ENCODE results near the gene FAM89A.
"Not testable (repeated sequence)": the region's sequence is repeated elsewhere in the genome, so short reads cannot be mapped to it uniquely, and the experiment has no call there.

FAM89A gene

GRCh38 chr1:231053493-231054162, 13.6 kb upstream of the FAM89A start:
- no peak for DNase-seq

GRCh38 chr1:231052777-231053176, 12.7 kb upstream of the FAM89A start:
- DNase-seq = no peak

DNA sequence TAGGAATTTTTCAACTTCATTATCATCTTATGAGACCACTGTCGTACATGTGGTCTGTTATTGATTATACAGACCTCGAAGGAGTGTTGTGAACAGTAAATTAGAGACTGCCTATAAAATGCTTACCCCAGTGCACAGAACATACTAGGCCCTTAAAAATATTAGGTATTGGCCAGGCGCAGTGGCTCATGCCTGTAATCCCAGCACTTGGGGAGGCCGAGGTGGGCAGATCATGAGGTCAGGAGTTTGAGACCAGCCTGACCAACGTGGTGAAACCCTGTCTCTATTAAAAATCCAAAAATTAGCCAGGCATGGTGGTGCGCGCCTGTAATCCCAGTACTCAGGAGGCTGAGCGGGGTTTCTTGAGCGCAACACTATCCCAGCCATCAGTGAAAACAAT, 10.9 kb upstream of the FAM89A start:
- DNase-seq = not testable (repeated sequence)

DNA sequence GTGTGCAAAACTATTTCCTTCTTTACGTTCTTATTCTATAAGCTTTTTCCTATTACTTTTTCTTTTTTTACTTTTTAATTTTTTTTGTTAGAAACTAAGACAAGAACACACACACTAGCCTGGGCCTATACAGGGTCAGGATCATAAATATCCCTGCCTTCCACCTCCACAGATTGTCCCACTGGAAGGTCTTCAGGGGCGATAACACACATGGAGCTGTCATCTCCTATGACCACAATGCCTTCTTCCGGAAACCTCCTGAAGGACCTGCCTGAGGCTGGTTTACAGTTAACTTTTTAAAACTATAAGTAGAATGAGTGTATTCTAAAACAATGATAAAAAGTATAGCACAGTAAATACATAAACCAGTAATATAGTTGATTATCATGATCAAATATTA, 10.3 kb upstream of the FAM89A start:
- DNase-seq = no peak

GRCh38 chr1:231049121-231049979, 9.3 kb upstream of the FAM89A start:
- no peak for DNase-seq

GRCh38 chr1:231048419-231048818, 8.4 kb upstream of the FAM89A start:
- DNase-seq = not testable (repeated sequence)

GRCh38 chr1:231047529-231047928, 7.5 kb upstream of the FAM89A start:
- not testable (repeated sequence) for DNase-seq

DNA sequence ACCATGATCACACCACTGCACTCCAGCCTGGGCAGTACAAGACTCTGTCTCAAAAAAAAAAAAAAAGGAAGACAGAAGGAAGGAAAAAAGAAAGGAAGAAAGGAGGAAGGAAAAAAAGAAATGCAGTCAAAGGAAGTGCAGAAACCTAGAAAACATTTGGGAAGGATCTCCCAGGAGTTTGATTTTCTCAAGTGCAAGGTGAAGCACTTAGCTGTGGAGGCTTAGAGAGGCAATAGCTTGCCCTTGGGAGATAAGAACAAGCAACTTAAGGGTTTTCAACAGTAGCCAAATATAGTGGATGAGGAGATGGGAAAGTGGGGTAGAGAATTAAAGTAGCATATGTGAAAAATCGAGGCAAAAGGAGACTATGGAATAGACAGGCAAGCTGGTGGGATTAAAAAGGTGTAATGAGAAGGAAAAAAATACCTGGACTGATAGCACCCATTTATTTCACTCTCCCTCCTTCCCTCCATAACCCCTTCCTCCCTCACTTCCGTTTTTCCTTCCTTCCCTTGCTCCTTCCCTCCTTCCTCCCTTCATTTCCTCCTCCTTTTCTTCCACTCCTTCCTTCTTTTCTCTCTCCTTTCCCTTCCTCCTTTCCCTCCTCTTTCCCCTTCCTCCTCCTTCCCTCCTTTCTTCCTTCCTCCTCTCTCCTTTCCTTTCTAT, 6.8 kb upstream of the FAM89A start:
- DNase-seq = no peak

DNA sequence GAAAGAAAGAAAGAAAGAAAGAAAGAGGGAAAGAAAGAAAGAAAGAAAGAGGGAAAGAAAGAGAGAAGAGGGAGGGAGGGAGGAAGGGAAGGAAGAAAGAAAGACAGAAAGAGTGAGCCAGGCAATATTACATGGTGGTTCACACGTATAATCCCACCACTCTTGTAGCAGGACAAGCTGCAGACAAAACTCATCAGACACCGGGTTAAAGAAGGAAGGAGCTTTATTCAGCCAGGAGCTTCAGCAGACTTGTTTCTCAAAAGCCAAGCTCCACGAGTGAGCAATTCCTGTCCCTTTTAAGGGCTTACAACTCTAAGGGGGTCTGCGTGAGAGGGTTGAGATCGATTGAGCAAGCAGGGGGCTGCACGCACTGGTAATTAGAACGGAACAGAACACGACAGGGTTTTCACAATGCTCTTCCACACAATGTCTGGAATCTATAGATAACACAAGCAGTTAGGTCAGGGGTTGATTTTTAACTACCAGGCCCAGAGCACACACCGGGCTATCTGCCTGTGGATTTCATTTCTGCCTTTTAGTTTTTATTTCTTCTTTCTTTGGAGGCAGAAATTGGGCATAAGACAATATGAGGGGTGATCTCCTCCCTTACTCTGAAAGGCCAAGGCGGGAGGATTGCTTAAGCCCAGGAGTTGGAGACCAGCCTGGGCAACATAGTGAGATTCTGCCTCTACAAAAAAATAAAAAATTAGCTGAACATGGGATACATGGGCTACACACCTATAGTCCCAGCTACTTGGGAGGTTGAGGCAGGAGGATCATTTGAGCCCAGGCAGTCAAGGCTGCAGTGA, 6.1 kb upstream of the FAM89A start:
- DNase-seq = not testable (repeated sequence)

GRCh38 chr1:231045286-231045685, 5.2 kb upstream of the FAM89A start:
- DNase-seq = no peak

DNA sequence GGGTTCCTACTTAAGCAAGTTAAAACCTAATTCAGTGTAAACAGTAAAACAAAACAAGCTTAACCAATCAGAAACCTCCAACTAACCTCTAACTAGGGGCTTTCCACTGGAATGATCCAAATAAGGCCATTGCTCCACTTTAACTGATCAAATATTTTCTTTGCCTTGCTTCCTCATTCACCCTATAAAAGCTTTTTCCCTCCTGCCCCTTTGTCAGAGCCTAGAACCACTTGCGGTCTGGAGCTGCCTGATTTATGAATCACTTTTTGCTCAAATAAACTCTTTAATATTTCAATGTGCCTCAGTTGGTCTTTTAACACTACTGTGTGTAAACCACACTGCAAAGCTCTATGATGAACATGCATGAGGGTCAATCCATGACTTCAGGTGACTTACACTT, 4.5 kb upstream of the FAM89A start:
- no peak for DNase-seq

DNA sequence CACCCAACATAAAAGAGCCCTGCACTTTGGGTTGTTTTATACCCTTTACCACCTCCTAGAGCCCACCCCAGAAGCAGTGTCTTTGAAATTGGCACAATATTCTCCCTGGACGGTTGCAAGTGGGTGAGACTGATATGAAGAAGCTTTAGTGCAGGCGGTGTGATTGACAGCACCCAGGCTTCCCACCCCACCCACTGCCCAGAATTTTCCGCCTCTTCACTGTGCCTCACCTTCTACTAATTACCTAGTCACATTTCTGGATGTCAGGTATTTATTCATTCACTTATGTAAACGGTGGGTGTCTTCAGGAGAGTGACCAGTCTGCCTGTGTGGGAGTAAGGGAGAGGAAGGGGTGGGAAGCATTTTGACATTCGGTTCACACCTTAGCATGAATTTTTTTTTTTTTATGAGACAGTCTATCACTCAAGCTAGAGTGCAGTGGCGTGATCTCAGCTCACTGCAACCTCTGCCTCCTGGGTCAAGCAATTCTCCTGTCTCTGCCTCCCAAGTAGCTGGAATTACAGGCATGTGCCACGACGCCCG, 1.7 kb upstream of the FAM89A start:
- DNase-seq = no peak

- no peak for DNase-seq
These were observed 1.0 kb upstream of the FAM89A start for GRCh38 chr1:231040800-231041718.

DNA sequence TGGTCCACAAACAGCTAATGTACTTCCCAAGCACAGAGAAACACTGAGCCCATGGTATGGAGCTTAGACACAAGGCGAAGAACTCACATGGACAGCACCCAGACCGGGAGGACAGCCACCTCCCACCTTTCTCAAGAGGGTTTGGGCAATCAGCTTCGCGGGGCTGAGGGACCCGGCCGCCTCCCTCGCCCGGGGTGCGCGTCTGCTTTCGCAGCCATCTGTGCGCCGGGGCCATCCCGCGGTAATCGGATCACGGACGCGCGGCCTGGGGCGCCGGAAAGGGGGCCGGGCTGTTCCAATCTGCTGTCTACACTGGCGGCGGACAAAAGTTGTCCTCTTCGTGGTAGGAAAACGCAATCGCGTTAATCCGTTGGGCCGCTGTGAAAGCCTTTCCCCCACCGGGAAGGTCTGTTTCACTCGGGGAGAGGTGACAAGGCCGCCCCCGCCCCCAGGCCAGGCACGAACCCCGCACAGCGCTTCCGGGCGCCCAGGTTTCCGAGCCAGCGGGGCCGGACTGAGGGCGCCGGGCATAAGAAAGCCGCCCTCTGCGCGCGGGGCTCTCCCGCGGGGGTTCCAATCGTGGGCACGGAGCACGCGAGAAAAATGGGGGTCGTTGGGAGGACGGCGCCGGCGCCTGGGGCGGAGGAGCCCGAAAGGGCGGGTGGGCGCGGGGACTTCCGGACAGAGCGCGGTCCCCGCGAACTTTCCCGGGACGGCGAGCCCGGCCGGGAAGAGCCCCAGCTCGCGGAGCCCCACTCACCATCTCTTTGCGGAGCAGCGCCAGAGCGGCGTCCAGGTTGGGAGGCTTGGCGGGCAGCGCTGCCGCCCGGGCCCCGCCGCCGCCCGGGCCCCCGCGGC, 664 bp downstream of the FAM89A start:
- DNase-seq = no peak

GRCh38 chr1:231037585-231038517, 2.2 kb downstream of the FAM89A start:
- DNase-seq = no peak

GRCh38 chr1:231036416-231036815, 3.6 kb downstream of the FAM89A start:
- no peak for DNase-seq

DNA sequence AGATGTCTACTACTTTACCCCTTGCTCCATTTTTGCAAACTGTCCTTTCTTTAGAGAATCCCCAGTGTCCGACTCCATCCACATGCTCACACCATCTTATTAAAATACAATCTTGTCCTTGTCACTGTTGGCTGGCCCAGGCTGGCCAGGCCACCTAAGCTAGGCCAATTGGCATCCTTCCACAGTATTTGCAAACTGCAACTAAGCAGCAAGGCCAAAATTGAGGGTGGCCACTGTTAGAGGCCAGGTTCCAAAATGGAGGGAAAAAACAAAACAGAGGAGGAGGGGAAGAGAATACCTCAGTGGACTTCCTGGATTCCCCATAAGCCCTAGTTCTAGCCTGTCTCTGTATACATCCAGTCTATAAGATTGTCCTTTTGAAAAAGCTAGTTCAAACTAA, 4.3 kb downstream of the FAM89A start:
- no peak for DNase-seq

DNA sequence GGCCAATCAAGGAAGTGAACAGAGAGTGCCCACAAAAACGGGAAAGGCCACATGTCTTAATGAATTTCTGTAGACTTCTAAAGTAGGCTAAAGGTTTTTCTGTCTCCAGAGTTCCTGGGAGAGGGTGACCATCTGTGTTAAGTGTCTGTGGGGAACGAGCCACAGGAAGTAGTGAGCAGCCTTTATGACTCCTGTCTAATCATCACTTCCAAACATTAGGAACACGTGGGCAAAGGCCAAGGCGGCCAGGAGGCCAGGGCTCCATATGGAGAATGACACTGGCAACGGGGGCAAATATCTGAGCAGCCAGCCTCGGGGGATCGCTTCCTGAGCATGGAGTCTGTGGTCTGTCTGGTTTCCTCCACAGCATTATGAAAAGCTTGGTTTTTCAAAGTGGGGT, 7.1 kb downstream of the FAM89A start:
- DNase-seq = no peak

DNA sequence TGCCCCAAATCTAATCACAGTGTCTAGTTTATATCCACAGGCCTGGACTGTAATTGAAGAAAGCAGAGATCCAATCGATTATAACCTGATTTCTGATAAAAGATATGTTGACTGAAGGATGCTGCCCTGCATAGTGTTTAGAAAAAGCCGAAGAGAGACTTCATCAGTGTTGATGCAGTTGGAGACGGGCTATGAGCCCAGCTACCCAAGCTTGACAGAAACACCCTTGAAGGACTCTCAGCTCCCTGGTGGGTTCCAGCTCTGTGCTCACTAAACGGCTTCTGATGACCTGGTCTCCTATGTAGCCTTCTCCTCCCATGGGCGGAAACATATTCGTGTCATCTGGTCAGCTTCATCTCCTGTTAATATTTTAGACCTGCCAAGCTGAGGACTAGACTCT, 10.2 kb downstream of the FAM89A start:
- DNase-seq = no peak
